GM04503 (cell line): ENCODE data around the gene HNRNPA1.
A peak's percentile ranks its signal among the peaks of the same experiment; 100 is the strongest.
"Not testable (repeated sequence)": the region's sequence is repeated elsewhere in the genome, so short reads cannot be mapped to it uniquely, and the experiment has no call there.

Experiments
- DNase-seq: peaks from one replicate; pipeline ENCODE4 v3.0.0-alpha.2; 2012; ENCODE audit warnings: low read depth

The HNRNPA1 gene

GRCh38 chr12:54280468-54281260 lies at the start of gene HNRNPA1:
HNRNPA1 (plus strand) TSS chr12:54280726; CDS start chr12:54280808, 82 bp downstream.
- DNase-seq: peak; percentile 100

- not testable (repeated sequence) for DNase-seq
Measured at GRCh38 chr12:54231269-54231668, 49.3 kb upstream of the HNRNPA1 start.

GRCh38 chr12:54232790-54233189 lies 47.7 kb upstream of the HNRNPA1 start:
- DNase-seq: no peak

GRCh38 chr12:54238531-54238930 lies 42.0 kb upstream of the HNRNPA1 start:
- DNase-seq: no peak

GRCh38 chr12:54239620-54240019 lies 40.9 kb upstream of the HNRNPA1 start:
- DNase-seq: no peak

- DNase-seq: no peak
Measured at GRCh38 chr12:54240129-54240528, 40.4 kb upstream of the HNRNPA1 start.

GRCh38 chr12:54240971-54241588 lies 39.4 kb upstream of the HNRNPA1 start:
- DNase-seq: no peak

- DNase-seq: no peak
Measured at GRCh38 chr12:54246011-54246641, 34.4 kb upstream of the HNRNPA1 start.

GRCh38 chr12:54249489-54249888 lies 31.0 kb upstream of the HNRNPA1 start:
- no peak for DNase-seq

- no peak for DNase-seq
Measured at GRCh38 chr12:54251667-54252284, 28.8 kb upstream of the HNRNPA1 start.

- DNase-seq: no peak
Measured at GRCh38 chr12:54253240-54253639, 27.3 kb upstream of the HNRNPA1 start.

GRCh38 chr12:54257332-54257731 lies 23.2 kb upstream of the HNRNPA1 start:
- no peak for DNase-seq

GRCh38 chr12:54258201-54258681 lies 22.3 kb upstream of the HNRNPA1 start:
- DNase-seq: no peak

GRCh38 chr12:54259194-54260011 lies 21.1 kb upstream of the HNRNPA1 start:
- no peak for DNase-seq

GRCh38 chr12:54261815-54262402 lies 18.6 kb upstream of the HNRNPA1 start:
- no peak for DNase-seq

GRCh38 chr12:54262403-54262925 lies 18.1 kb upstream of the HNRNPA1 start:
- no peak for DNase-seq

- no peak for DNase-seq
Measured at GRCh38 chr12:54265364-54265812, 15.1 kb upstream of the HNRNPA1 start.

GRCh38 chr12:54266852-54267251 lies 13.7 kb upstream of the HNRNPA1 start:
- no peak for DNase-seq

- DNase-seq: no peak
Measured at GRCh38 chr12:54270345-54270744, 10.2 kb upstream of the HNRNPA1 start.

GRCh38 chr12:54272214-54272613 lies 8.3 kb upstream of the HNRNPA1 start:
- DNase-seq: no peak

GRCh38 chr12:54273981-54274380 lies 6.5 kb upstream of the HNRNPA1 start:
- no peak for DNase-seq
